ENCODE measurements around the gene PRSS53. TPM values are rescaled to one million over a fixed set of nuclear protein-coding genes. Genes with fewer than 3 reads are reported as not detected.

PRSS53 gene
- total and polyA plus RNA-seq, 11 donors: 0.16 to 1.4 (median 0.50) TPM

DNA sequence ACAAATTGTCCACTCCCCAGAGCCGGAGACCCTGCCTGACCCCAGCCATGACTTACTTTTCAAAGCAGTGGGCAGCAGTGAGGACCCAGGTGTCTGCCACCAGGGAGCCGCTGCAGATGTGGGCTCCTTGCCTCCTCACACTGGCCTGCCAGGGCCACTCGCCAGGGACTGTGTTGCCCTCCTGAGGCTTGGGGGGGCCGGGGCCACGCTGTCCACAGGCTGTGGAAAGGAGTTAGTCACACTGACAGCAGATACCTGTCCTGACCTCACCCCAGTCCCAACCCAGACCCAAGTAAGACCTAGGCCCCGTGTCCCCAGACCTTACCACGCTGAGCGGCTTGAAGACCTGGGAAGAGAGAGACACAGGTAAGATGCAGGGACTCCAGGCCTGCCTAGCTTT, 1.3 kb downstream of the PRSS53 start:
- H3K4me1 ChIP-seq: peaks cover 0 to 13% (median 0%) of the 10 kb centered on the region in 12 donors
- DNase-seq (peak in 1 of 5 donors; percentile 19), ATAC-seq (no peak)
- intact Hi-C loops (cut with DNase I): no loop called here
- no peak overlapping the region for H3K4me3 ChIP-seq
- H3K27me3 ChIP-seq: no peaks in the 10 kb centered on the region
- peaks cover 0 to 75% (median 35%) of the 10 kb centered on the region in 9 donors for H3K36me3 ChIP-seq
- TF ChIP-seq, protein P1, sequence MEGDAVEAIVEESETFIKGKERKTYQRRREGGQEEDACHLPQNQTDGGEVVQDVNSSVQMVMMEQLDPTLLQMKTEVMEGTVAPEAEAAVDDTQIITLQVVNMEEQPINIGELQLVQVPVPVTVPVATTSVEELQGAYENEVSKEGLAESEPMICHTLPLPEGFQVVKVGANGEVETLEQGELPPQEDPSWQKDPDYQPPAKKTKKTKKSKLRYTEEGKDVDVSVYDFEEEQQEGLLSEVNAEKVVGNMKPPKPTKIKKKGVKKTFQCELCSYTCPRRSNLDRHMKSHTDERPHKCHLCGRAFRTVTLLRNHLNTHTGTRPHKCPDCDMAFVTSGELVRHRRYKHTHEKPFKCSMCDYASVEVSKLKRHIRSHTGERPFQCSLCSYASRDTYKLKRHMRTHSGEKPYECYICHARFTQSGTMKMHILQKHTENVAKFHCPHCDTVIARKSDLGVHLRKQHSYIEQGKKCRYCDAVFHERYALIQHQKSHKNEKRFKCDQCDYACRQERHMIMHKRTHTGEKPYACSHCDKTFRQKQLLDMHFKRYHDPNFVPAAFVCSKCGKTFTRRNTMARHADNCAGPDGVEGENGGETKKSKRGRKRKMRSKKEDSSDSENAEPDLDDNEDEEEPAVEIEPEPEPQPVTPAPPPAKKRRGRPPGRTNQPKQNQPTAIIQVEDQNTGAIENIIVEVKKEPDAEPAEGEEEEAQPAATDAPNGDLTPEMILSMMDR (IDR thresholded peaks at IDR 0.05): no peak
- no peak for TF ChIP-seq POLR2A (IDR thresholded peaks at IDR 0.05)
- H3K9me3 ChIP-seq: no peaks in the 10 kb centered on the region
- H3K27ac ChIP-seq: no peak overlapping the region
- 89 to 96% (median 92%) methylated on average over 6 to 8 of the region's 8 CpGs for WGBS, 4 donors

DNA sequence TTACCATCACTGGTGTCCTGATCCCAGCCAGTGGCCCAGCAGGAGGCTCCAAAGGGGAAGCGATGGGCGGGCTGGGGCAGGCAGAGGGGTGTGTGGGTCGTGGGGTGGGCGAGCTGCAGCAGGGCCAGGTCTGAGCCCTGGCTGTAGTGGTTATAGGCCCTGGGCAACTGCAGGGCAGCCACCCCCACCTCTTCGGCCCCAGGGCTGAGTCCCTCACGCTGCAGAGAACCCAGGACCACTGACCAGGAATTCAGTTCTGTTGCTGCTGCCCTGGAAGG, 2.2 kb downstream of the PRSS53 start:
- Histone ChIP-seq H3K9me3 (no peaks in the 10 kb centered on the region), H3K27me3 (no peaks in the 10 kb centered on the region), H3K27ac (no peak overlapping the region), H3K4me1 (peaks cover 0 to 22% (median 0%) of the 10 kb centered on the region in 12 donors), H3K4me3 (no peak overlapping the region), H3K36me3 (peaks cover 0 to 79% (median 35%) of the 10 kb centered on the region in 9 donors)
- DNase-seq (no peak), ATAC-seq (no peak)
- TF ChIP-seq POLR2A (IDR thresholded peaks at IDR 0.05): no peak
- TF ChIP-seq, protein P1 (IDR thresholded peaks at IDR 0.05): no peak
- intact Hi-C loops (cut with DNase I): no loop called here
- 82 to 87% (median 85%) methylated on average over 2 to 6 of the region's 6 CpGs; no CpG with 5 or more reads in 1 of the 4 donors for WGBS, 4 donors

DNA sequence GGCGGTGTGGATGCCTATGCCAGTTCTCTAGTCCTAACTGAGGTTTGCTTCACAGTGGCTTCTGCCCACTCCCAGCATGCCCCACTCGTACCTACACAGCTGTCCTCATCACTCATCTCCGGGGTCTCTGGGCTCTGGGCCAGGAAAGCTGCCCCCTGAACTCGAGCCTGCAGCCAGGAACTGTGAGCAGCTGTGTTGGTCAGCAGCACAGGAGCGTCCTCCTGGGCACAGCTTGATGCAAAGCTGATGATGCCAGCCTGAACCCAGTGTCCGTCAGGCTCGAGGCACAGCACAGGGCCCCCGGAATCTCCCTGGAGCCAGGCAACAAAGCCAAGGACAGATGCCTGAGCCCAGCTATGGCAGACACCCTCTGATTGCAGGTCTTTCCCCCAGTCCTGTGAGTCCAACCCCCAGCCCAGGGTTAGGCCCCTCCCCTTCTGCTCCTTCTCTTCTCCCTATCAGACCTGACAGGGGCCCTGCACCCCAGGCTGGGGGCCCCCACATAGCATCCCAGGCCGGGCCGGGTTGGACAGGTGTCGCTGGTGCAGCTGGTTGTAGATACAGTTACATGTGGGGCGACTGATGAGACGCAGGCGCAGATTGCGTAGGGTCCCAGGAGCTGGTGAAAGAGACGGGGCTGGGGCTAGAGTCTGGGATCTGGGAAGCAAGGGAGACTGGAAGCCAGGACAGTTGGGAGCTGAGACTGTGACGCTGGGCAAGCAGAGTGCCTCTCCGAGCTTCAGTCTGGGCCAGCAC, 2.7 kb downstream of the PRSS53 start:
- 83 to 90% (median 86%) methylated on average over 13 to 18 of the region's 18 CpGs for WGBS, 4 donors
- Histone ChIP-seq H3K27me3 (no peaks in the 10 kb centered on the region), H3K9me3 (no peaks in the 10 kb centered on the region), H3K36me3 (peaks cover 0 to 78% (median 39%) of the 10 kb centered on the region in 9 donors), H3K4me3 (no peak overlapping the region), H3K4me1 (peaks cover 0 to 24% (median 0%) of the 10 kb centered on the region in 12 donors), H3K27ac (no peak overlapping the region)
- peak in 1 of 5 donors; percentile 18 for DNase-seq
- TF ChIP-seq, protein P1 (IDR thresholded peaks at IDR 0.05): no peak
- no peak for TF ChIP-seq POLR2A (IDR thresholded peaks at IDR 0.05)
- intact Hi-C loops (cut with DNase I): no loop called here
- no peak for ATAC-seq

DNA sequence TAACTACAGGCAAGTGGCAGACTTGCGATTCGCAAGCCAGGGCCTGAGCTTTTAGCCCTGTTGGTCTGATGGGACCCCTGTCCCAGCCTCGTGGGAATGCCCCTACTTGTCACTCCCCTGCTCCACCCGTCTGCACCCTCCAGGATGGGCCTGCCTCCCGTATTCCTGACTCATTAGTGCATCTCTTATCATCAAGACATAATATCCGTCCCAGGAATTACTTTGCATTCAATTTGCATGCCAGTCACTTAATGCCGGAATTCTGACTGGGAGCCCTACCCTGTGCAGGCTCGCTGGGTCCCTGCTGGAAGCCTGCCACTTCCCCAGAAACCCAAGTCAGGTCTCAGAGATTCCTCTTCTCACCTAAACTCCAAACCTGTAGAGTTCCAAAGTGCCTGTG, 3.3 kb downstream of the PRSS53 start:
- WGBS, 4 donors: 80 to 85% (median 84%) methylated on average over 8 of the region's 8 CpGs
- no peaks in the 10 kb centered on the region for H3K9me3 ChIP-seq
- H3K36me3 ChIP-seq: peaks cover 0 to 78% (median 39%) of the 10 kb centered on the region in 9 donors
- no peak for TF ChIP-seq POLR2A (IDR thresholded peaks at IDR 0.05)
- TF ChIP-seq, protein P1 (IDR thresholded peaks at IDR 0.05): no peak
- no peak overlapping the region for H3K27ac ChIP-seq
- DNase-seq: peak in 1 of 5 donors; percentile 14
- H3K4me3 ChIP-seq: no peak overlapping the region
- intact Hi-C loops (cut with DNase I): no loop called here
- ATAC-seq: no peak
- H3K27me3 ChIP-seq: no peaks in the 10 kb centered on the region
- peaks cover 0 to 24% (median 0%) of the 10 kb centered on the region in 12 donors for H3K4me1 ChIP-seq

Measured in heart left ventricle (tissue), 16 donors.